Activated naive CD4-positive, alpha-beta T cell treated with anti-CD3 and anti-CD28 coated beads for 36 hours (primary cell): Measurements from ENCODE around the gene KRT2. TPM values are rescaled to one million over a fixed set of nuclear protein-coding genes. Genes with fewer than 3 reads are reported as not detected.
A peak's percentile ranks its signal among the peaks of the same experiment; 100 is the strongest.

ENCODE experiments used
- CTCF ChIA-PET: fragments of 350-600 bp; sonication (Branson Sonifier 250); formaldehyde crosslinking; loops from one replicate; lab custom pipeline; 2021; ENCODE audit warnings: antibody characterized with exemption; lab: Charles Lee
- DNase-seq: peaks from one replicate; pipeline ENCODE4 v3.0.0-alpha.2; 2020
- H3K27ac Mint-ChIP-seq: one replicate; pipeline ENCODE4 v1.8.0; 2021; ENCODE audit warnings: mild to moderate bottlenecking, mixed read lengths
- H3K27me3 Mint-ChIP-seq: one replicate; pipeline ENCODE4 v1.8.0; 2021; ENCODE audit warnings: low read depth, mixed read lengths
- H3K36me3 Mint-ChIP-seq: one replicate; pipeline ENCODE4 v1.8.0; 2021; ENCODE audit warnings: low read depth, mixed read lengths
- H3K4me1 Mint-ChIP-seq: one replicate; pipeline ENCODE4 v1.8.0; 2021; ENCODE audit warnings: low read depth, mixed read lengths
- H3K4me3 Mint-ChIP-seq: one replicate; pipeline ENCODE4 v1.8.0; 2021; ENCODE audit warnings: mild to moderate bottlenecking, moderate library complexity, mixed read lengths
- H3K9me3 Mint-ChIP-seq: one replicate; pipeline ENCODE4 v1.8.0; 2021; ENCODE audit warnings: mixed read lengths
- intact Hi-C: fragments of 100-400 bp; cut with micrococcal nuclease; formaldehyde crosslinking; loops from one replicate; pipeline ENCODE4 v1.15.1; 2023
- total RNA-seq, 2 experiments: library from RNA; stranded (reverse); gene quantifications; one replicate each; pipeline ENCODE4 v1.2.3, GENCODE V29; 2021

The KRT2 gene
- total RNA-seq, 2 experiments from 2014 or later = not detected

DNA sequence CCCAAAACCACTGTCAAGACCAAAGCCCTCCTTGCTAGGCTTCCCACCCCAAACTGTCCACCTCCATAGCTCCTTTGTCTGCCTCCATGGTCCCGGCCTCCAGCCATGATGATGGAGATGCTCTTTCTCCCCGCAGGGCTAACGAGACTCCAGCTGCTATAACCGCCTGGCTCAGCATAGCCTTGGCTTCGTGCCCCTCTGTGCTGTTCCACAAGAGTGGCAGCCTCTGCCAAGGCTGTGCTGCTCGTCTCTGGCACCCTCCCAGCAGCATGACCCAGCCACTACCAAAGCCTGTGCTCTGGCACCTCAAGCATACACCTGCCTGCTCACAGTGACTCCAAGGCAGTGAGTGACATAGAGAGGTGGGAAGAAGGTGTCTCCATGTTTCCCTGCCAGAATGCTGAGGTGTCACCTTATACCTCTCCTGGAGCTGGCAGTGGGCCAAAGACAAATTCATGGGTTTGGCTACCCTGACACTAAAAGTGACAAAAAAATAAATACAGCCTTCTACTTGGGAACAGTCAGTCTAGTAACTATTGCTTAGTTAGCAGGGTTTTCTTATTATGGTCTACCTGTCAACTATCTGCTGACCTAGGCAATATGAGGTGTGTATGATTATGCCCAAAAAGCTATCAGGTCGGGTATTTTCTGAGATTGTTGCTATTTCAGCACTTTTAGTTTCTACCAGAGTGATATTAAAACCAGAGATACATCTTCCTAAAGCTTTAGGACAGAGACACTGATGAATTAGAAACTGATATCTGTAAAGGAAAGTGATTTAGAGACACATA, 17.6 kb downstream of the KRT2 start:
- Mint-ChIP-seq H3K27me3 (no peaks in the 10 kb centered on the region), H3K27ac (no peak overlapping the region), H3K9me3 (no peaks in the 10 kb centered on the region), H3K36me3 (no peaks in the 10 kb centered on the region), H3K4me3 (no peak overlapping the region), H3K4me1 (peaks cover 58% of the 10 kb centered on the region)
- DNase-seq = no peak
- CTCF ChIA-PET = interaction anchor here (0.7 to 1.5 kb wide), 3 partner anchors 46 to 236 kb away, joined by 3 to 5 read pairs (median 4); no protein-coding TSS in a partner anchor
- intact Hi-C loops = no loop called here

GRCh38 chr12:52633383-52633782, 18.6 kb downstream of the KRT2 start:
- peak; percentile 67 for DNase-seq
- Mint-ChIP-seq H3K9me3 (no peaks in the 10 kb centered on the region), H3K27me3 (no peaks in the 10 kb centered on the region), H3K27ac (peak overlapping the region; percentile 66), H3K4me3 (peak overlapping the region; percentile 41), H3K36me3 (no peaks in the 10 kb centered on the region), H3K4me1 (peaks cover 64% of the 10 kb centered on the region)
- CTCF ChIA-PET = interaction anchor here (0.6 to 1.5 kb wide), 4 partner anchors 27 to 276 kb away, joined by 3 to 6 read pairs (median 5); no protein-coding TSS in a partner anchor
- intact Hi-C loops = loop anchor here (2.0 kb wide), 1 partner anchor 51 kb away; no protein-coding TSS in a partner anchor

DNA sequence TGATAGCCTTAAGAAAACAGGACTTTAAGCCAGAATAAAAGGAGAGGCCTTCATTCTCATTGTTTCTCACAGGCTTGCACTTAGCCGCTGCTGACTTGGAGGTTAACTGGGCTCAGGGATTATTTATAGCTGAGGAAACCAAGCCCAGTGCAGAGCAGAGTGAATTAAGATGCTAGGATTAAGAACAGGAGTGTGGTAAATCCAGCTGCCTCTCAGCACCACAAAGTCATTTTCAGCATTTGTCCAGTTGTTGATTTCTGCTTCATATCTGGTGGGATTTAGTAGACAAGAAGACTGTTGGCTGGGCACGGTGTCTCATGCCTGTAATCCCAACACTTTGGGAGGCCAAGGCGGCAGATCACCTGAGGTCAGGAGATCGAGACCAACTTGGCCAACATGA, 19.4 kb downstream of the KRT2 start:
- intact Hi-C loops = loop anchor here (2.0 kb wide), 1 partner anchor 50 kb away; no protein-coding TSS in a partner anchor
- Mint-ChIP-seq H3K27me3 (no peaks in the 10 kb centered on the region), H3K4me3 (no peak overlapping the region), H3K4me1 (peaks cover 66% of the 10 kb centered on the region), H3K27ac (no peak overlapping the region), H3K36me3 (no peaks in the 10 kb centered on the region), H3K9me3 (no peaks in the 10 kb centered on the region)
- no peak for DNase-seq
- CTCF ChIA-PET = interaction anchor here (1.0 to 1.1 kb wide), 2 partner anchors 15 to 26 kb away, joined by 4 to 6 read pairs; no protein-coding TSS in a partner anchor

DNA sequence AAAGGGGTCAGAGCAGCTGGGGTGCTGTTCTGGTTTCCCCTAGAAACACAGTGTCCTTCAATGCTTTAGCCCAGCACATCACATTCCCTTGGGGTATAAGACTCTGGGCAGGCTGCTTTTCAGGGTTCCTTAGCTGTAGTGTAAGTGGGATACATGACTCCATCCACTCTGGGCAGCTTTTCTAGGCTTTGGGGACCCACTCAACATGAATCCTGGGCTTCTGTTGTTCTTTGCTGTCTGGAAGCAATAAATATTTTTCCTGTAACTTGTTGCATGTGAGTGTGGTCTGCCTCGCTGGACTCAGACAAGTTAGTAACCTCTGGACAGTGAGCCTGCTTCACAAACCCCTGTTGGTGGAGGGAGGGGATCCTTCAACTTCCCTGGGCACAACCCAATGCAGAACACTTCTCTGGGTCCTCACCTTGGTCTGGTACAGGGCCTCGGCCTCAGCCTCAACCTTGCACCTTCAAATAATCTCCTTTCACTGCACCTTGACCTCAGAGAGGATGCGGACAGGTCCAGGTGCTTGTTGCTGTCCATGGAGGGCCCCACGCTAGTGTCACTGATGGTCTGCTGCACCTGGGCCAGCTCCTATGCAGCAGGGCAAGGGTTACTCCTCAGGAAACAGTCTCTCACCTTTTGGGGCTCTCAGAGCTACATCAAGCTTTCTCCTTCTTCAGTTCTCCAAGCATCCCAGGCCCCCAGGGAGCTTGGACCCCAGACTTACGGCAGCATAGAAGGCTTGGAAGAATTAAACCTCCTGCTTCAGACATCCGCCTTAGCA, 20.1 kb downstream of the KRT2 start:
- Mint-ChIP-seq H3K9me3 (no peaks in the 10 kb centered on the region), H3K4me1 (peaks cover 72% of the 10 kb centered on the region), H3K4me3 (no peak overlapping the region), H3K27ac (no peak overlapping the region), H3K27me3 (no peaks in the 10 kb centered on the region), H3K36me3 (no peaks in the 10 kb centered on the region)
- intact Hi-C loops = loop anchor here (2.0 kb wide), 1 partner anchor 49 kb away; no protein-coding TSS in a partner anchor
- CTCF ChIA-PET = interaction anchor here (0.6 to 1.2 kb wide), 5 partner anchors 14 to 610 kb away, joined by 3 to 5 read pairs (median 3); no protein-coding TSS in a partner anchor
- no peak for DNase-seq

DNA sequence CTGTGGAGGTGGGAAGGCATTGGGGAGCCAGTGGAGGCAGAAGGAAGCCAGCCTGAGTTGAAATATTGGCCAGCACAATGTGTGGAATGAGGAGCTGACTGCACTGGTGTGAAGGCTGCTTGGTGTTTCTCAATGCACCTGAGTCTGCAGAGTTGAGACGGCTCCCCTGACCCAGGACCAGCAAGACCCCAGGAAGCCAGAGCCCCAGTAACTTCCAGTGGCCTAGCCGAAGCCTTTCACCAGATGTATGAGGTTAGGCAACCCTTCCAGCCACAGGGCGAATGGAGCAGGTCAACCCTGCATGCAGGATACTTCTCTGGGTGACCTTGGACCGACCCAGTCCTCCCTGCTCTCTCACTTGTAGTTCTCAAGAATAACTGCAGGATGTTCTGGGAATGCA, 20.7 kb downstream of the KRT2 start:
- no peaks in the 10 kb centered on the region for H3K36me3 Mint-ChIP-seq
- CTCF ChIA-PET = interaction anchor here (0.6 to 1.2 kb wide), 4 partner anchors 20 to 353 kb away, joined by 3 read pairs; no protein-coding TSS in a partner anchor

GRCh38 chr12:52630599-52631200, 21.3 kb downstream of the KRT2 start:
- peak overlapping the region; percentile 69 for H3K4me3 Mint-ChIP-seq
- CTCF ChIA-PET = interaction anchor here (0.6 to 1.2 kb wide), 3 partner anchors 20 to 249 kb away, joined by 3 to 4 read pairs (median 3); no protein-coding TSS in a partner anchor
- DNase-seq = no peak
- intact Hi-C loops = no loop called here
- peak overlapping the region; percentile 86 for H3K27ac Mint-ChIP-seq
- H3K4me1 Mint-ChIP-seq = peaks cover 78% of the 10 kb centered on the region
- H3K27me3 Mint-ChIP-seq = no peaks in the 10 kb centered on the region
- H3K36me3 Mint-ChIP-seq = no peaks in the 10 kb centered on the region
- H3K9me3 Mint-ChIP-seq = no peaks in the 10 kb centered on the region

More for the DNA sequence above, 20.7 kb downstream of the KRT2 start:
- DNase-seq = no peak
- no peaks in the 10 kb centered on the region for H3K27me3 Mint-ChIP-seq
- intact Hi-C loops = no loop called here
- peaks cover 76% of the 10 kb centered on the region for H3K4me1 Mint-ChIP-seq
- H3K9me3 Mint-ChIP-seq = no peaks in the 10 kb centered on the region
- peak overlapping the region; percentile 86 for H3K27ac Mint-ChIP-seq
- peak overlapping the region; percentile 69 for H3K4me3 Mint-ChIP-seq

GRCh38 chr12:52630008-52630500, 22.0 kb downstream of the KRT2 start:
- H3K9me3 Mint-ChIP-seq = no peaks in the 10 kb centered on the region
- H3K27me3 Mint-ChIP-seq = no peaks in the 10 kb centered on the region
- DNase-seq = peak; percentile 3
- CTCF ChIA-PET = interaction anchor here (0.9 kb wide), 1 partner anchor 250 kb away, joined by 4 read pairs; no protein-coding TSS in a partner anchor
- H3K4me1 Mint-ChIP-seq = peaks cover 84% of the 10 kb centered on the region
- peak overlapping the region; percentile 86 for H3K27ac Mint-ChIP-seq
- H3K36me3 Mint-ChIP-seq = no peaks in the 10 kb centered on the region
- peak overlapping the region; percentile 69 for H3K4me3 Mint-ChIP-seq
- intact Hi-C loops = no loop called here

GRCh38 chr12:52629281-52630007, 22.6 kb downstream of the KRT2 start:
- CTCF ChIA-PET = interaction anchor here (0.9 to 1.0 kb wide), 2 partner anchors 19 to 250 kb away, joined by 3 to 4 read pairs; no protein-coding TSS in a partner anchor
- H3K27me3 Mint-ChIP-seq = no peaks in the 10 kb centered on the region
- no peaks in the 10 kb centered on the region for H3K9me3 Mint-ChIP-seq
- peaks cover 83% of the 10 kb centered on the region for H3K4me1 Mint-ChIP-seq
- intact Hi-C loops = no loop called here
- DNase-seq = peak; percentile 5
- H3K36me3 Mint-ChIP-seq = no peaks in the 10 kb centered on the region
- H3K27ac Mint-ChIP-seq = peak overlapping the region; percentile 86
- H3K4me3 Mint-ChIP-seq = peak overlapping the region; percentile 69

GRCh38 chr12:52628841-52629240, 23.2 kb downstream of the KRT2 start:
- CTCF ChIA-PET = interaction anchor here (1.0 kb wide), 1 partner anchor 18 kb away, joined by 3 read pairs; no protein-coding TSS in a partner anchor
- Mint-ChIP-seq H3K36me3 (no peaks in the 10 kb centered on the region), H3K27ac (no peak overlapping the region), H3K4me1 (peaks cover 76% of the 10 kb centered on the region), H3K4me3 (peak overlapping the region; percentile 5), H3K27me3 (no peaks in the 10 kb centered on the region), H3K9me3 (no peaks in the 10 kb centered on the region)
- no peak for DNase-seq
- intact Hi-C loops = no loop called here

GRCh38 chr12:52628111-52628507, 23.9 kb downstream of the KRT2 start:
- peak overlapping the region; percentile 5 for H3K4me3 Mint-ChIP-seq
- intact Hi-C loops = no loop called here
- H3K9me3 Mint-ChIP-seq = peaks cover 1% of the 10 kb centered on the region
- CTCF ChIA-PET = no interaction called here
- H3K27ac Mint-ChIP-seq = no peak overlapping the region
- DNase-seq = no peak
- H3K4me1 Mint-ChIP-seq = peaks cover 71% of the 10 kb centered on the region
- H3K27me3 Mint-ChIP-seq = no peaks in the 10 kb centered on the region
- H3K36me3 Mint-ChIP-seq = no peaks in the 10 kb centered on the region
